GM23248 (cell line): ENCODE results near the gene CFLAR. TPM values are rescaled to one million over a fixed set of nuclear protein-coding genes. Genes with fewer than 3 reads are reported as not detected.
A peak's percentile ranks its signal among the peaks of the same experiment; 100 is the strongest.

Experiments used
- DNase-seq: peaks from one replicate; pipeline ENCODE4 v3.0.0-alpha.2; 2015
- H2AFZ ChIP-seq: fragments of 200-600 bp; sonication (generic); 2 replicates; pipeline ENCODE4 v1.6.1; 2016; ENCODE audit warnings: antibody characterized with exemption
- H3F3A ChIP-seq: fragments of 200-600 bp; sonication (generic); 2 replicates; pipeline ENCODE4 v1.6.1; 2016; ENCODE audit warnings: mild to moderate bottlenecking, antibody characterized with exemption, mixed run types; ENCODE audit not compliant: insufficient read depth
- H3K27ac ChIP-seq: fragments of 200-600 bp; sonication (generic); 2 replicates; pipeline ENCODE4 v1.5.1; 2016; ENCODE audit warnings: mild to moderate bottlenecking
- H3K27me3 ChIP-seq: fragments of 200-600 bp; sonication (generic); replicated peaks from 2 replicates; pipeline ENCODE4 v1.6.1; 2016; ENCODE audit warnings: mild to moderate bottlenecking; ENCODE audit not compliant: insufficient read depth
- H3K36me3 ChIP-seq: fragments of 200-600 bp; sonication (generic); 2 replicates; pipeline ENCODE4 v1.6.1; 2016; ENCODE audit warnings: low read depth, mild to moderate bottlenecking
- H3K4me1 ChIP-seq: fragments of 200-600 bp; sonication (generic); 2 replicates; pipeline ENCODE4 v1.6.1; 2016; ENCODE audit warnings: mild to moderate bottlenecking; ENCODE audit not compliant: insufficient read depth
- H3K4me2 ChIP-seq: fragments of 200-600 bp; sonication (generic); one replicate; pipeline ENCODE4 v1.6.1; 2016; ENCODE audit warnings: mild to moderate bottlenecking; ENCODE audit not compliant: unreplicated experiment
- H3K4me3 ChIP-seq: fragments of 200-600 bp; sonication (generic); 2 replicates; pipeline ENCODE4 v1.5.1; 2016; ENCODE audit warnings: mild to moderate bottlenecking
- H3K79me2 ChIP-seq: fragments of 200-600 bp; sonication (generic); 2 replicates; pipeline ENCODE4 v1.6.1; 2016; ENCODE audit warnings: mild to moderate bottlenecking; ENCODE audit not compliant: insufficient read depth
- H3K9ac ChIP-seq: fragments of 200-600 bp; sonication (generic); 2 replicates; pipeline ENCODE4 v1.6.1; 2016; ENCODE audit warnings: mild to moderate bottlenecking
- H3K9me2 ChIP-seq: fragments of 200-600 bp; sonication (generic); 2 replicates; pipeline ENCODE4 v1.6.1; 2016; ENCODE audit warnings: mixed run types, mild to moderate bottlenecking, moderate library complexity; ENCODE audit not compliant: insufficient read depth
- H3K9me3 ChIP-seq: fragments of 200-600 bp; sonication (generic); one replicate; pipeline ENCODE4 v1.6.1; 2017; ENCODE audit warnings: low read depth
- H4K20me1 ChIP-seq: fragments of 200-600 bp; sonication (generic); 2 replicates; pipeline ENCODE4 v1.6.0; 2016; ENCODE audit not compliant: insufficient read depth
- EZH2 ChIP-seq: fragments of 200-600 bp; sonication (generic); IDR thresholded peaks from 2 replicates; pipeline ENCODE4 v1.6.1; 2018; ENCODE audit warnings: antibody characterized with exemption, mild to moderate bottlenecking; ENCODE audit not compliant: insufficient read depth, poor library complexity, severe bottlenecking
- EZH2phosphoT487 ChIP-seq: fragments of 200-600 bp; sonication (generic); IDR thresholded peaks from 2 replicates; pipeline ENCODE4 v1.6.1; 2018; ENCODE audit warnings: antibody characterized with exemption, moderate library complexity, mild to moderate bottlenecking, low read depth; ENCODE audit not compliant: insufficient read depth
- WGBS, 2 experiments: methylation state at CpG; one replicate each; pipeline ENCODE4 v1.1.6; 2015 to 2017; ENCODE audit warnings: low lambda C conversion rate in 2 of 2, low coverage in 1 of 2; ENCODE audit errors: missing lambda C conversion rate in 2 of 2; 5-methylcytosine and 5-hydroxymethylcytosine counted together
- in situ Hi-C: fragments of 300-500 bp; cut with MboI; formaldehyde crosslinking; loops from 2 replicates; pipeline ENCODE4 v1.15.0; 2020
- polyA plus RNA-seq: library from polyadenylated mRNA; unstranded; fragments of >200 nt; fragmentation: Nextera tagmentation; extraction: Ambion mirVana; gene quantifications from 2 replicates; pipeline ENCODE4 v1.2.1, GENCODE V29; 2016
- total RNA-seq: library from RNA; depleted of rRNA; stranded (reverse); fragments of >200 nt; shearing (Covaris generic); gene quantifications from 2 replicates; pipeline ENCODE4 v1.2.3, GENCODE V29; 2014

CFLAR gene
- total and polyA plus RNA-seq, 2 experiments from 2014 or later: 46.1 to 47.2 TPM

GRCh38 chr2:201154615-201155399, 38.8 kb downstream of the CFLAR start:
- Histone ChIP-seq H3K9me2 (no peaks in the 10 kb centered on the region), H3K4me3 (no peak overlapping the region), H3K9me3 (no peaks in the 10 kb centered on the region), H3K4me1 (peaks cover 26% of the 10 kb centered on the region), H3K27me3 (no peaks in the 10 kb centered on the region), H3K79me2 (peaks cover 60% of the 10 kb centered on the region), H3K9ac (no peak overlapping the region), H2AFZ (no peak overlapping the region), H3K4me2 (no peak overlapping the region), H3F3A (peaks cover 45% of the 10 kb centered on the region), H4K20me1 (no peaks in the 10 kb centered on the region), H3K36me3 (peaks cover 35% of the 10 kb centered on the region; the same call in 1 of the 2 replicates), H3K27ac (no peak overlapping the region)
- in situ Hi-C loops: no loop called here
- 95 to 96% methylated on average over 9 of the region's 9 CpGs for WGBS, 2 experiments
- no peak for TF ChIP-seq EZH2
- no peak for TF ChIP-seq EZH2phosphoT487
- DNase-seq: no peak

DNA sequence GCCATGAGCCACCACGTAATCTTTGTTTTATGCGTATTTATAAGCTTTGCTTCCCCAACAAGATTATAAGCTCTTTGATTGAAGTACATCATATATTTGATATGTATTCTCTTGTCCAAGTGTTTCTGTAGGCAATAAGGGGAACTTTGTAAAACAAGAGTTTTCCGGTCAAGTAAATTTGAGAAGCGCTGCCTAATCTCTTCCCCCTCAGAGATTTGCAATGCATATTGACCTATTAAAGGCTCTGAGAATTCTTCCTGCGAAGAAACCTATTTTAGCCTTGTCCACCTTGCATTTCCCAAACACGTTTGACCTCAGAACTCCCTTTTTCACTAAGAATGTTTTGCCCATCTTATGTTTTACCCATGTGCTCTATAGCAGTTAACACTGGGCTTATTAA, 40.1 kb downstream of the CFLAR start:
- peaks cover 67% of the 10 kb centered on the region for H3K79me2 ChIP-seq
- H3K36me3 ChIP-seq: peaks cover 40% of the 10 kb centered on the region; the same call in 1 of the 2 replicates
- TF ChIP-seq EZH2 (no peak), EZH2phosphoT487 (no peak)
- H3K27me3 ChIP-seq: no peaks in the 10 kb centered on the region
- in situ Hi-C loops: no loop called here
- H2AFZ ChIP-seq: no peak overlapping the region
- H3K9me3 ChIP-seq: no peaks in the 10 kb centered on the region
- peaks cover 33% of the 10 kb centered on the region for H3F3A ChIP-seq
- H3K27ac ChIP-seq: no peak overlapping the region
- H4K20me1 ChIP-seq: no peaks in the 10 kb centered on the region
- H3K4me2 ChIP-seq: no peak overlapping the region
- H3K9me2 ChIP-seq: no peaks in the 10 kb centered on the region
- H3K4me3 ChIP-seq: no peak overlapping the region
- H3K4me1 ChIP-seq: peaks cover 14% of the 10 kb centered on the region
- no peak for DNase-seq
- 97 to 99% methylated on average over 6 of the region's 6 CpGs for WGBS, 2 experiments
- no peak overlapping the region for H3K9ac ChIP-seq

- no peaks in the 10 kb centered on the region for H3K9me3 ChIP-seq
- H3K27ac ChIP-seq: no peak overlapping the region
- in situ Hi-C loops: no loop called here
- WGBS, 2 experiments: 100% methylated on average over 1 of the region's 1 CpG
- H2AFZ ChIP-seq: no peak overlapping the region
- H3K9me2 ChIP-seq: no peaks in the 10 kb centered on the region
- peaks cover 27% of the 10 kb centered on the region for H3F3A ChIP-seq
- peaks cover 9% of the 10 kb centered on the region for H3K4me1 ChIP-seq
- DNase-seq: no peak
- H3K4me2 ChIP-seq: no peak overlapping the region
- H3K79me2 ChIP-seq: peaks cover 67% of the 10 kb centered on the region
- no peaks in the 10 kb centered on the region for H3K27me3 ChIP-seq
- H3K9ac ChIP-seq: no peak overlapping the region
- no peaks in the 10 kb centered on the region for H4K20me1 ChIP-seq
- TF ChIP-seq EZH2phosphoT487: no peak
- TF ChIP-seq EZH2: no peak
- H3K4me3 ChIP-seq: no peak overlapping the region
- H3K36me3 ChIP-seq: peaks cover 41% of the 10 kb centered on the region; the same call in 1 of the 2 replicates
Observed at GRCh38 chr2:201156640-201157039, 40.7 kb downstream of the CFLAR start.

DNA sequence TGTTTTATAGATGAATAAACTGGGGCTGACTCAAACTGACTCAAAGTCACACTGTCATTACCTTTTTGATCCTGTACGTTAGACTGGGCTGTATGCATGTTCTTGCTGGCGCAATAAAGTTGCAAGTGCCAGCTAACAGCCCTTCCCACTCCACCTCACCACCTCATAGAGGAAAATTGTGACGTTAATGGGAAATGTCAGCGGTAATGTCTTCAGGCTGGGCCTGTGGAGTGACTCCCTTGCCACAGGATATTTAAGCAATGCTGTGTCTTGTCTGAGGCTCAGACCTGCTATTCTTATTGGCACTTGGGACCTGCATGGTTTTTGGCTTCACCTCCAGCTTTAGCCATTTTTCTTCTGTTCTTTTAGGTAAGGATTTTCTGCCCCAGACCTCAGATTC, 41.7 kb downstream of the CFLAR start:
- in situ Hi-C loops: no loop called here
- Histone ChIP-seq H3K27me3 (no peaks in the 10 kb centered on the region), H2AFZ (no peak overlapping the region), H4K20me1 (no peaks in the 10 kb centered on the region), H3K9ac (0 out of 2 replicates have a peak overlapping the region, but pooled peaks have one; percentile 8), H3K9me2 (no peaks in the 10 kb centered on the region), H3K4me3 (no peak overlapping the region), H3K4me2 (no peak overlapping the region), H3K4me1 (no peaks in the 10 kb centered on the region; the same call in 1 of the 2 replicates), H3K27ac (peak overlapping the region; percentile 22; the same call in 1 of the 2 replicates), H3K9me3 (no peaks in the 10 kb centered on the region), H3F3A (peaks cover 19% of the 10 kb centered on the region), H3K36me3 (peaks cover 38% of the 10 kb centered on the region), H3K79me2 (peaks cover 62% of the 10 kb centered on the region)
- DNase-seq: no peak
- WGBS, 2 experiments: 43 to 51% methylated on average over 4 of the region's 4 CpGs
- TF ChIP-seq EZH2phosphoT487 (no peak), EZH2 (no peak)
